Astrocyte of the hippocampus (primary cell): Measurements from ENCODE around the gene SLC6A5.
"Not testable (repeated sequence)": the region's sequence is repeated elsewhere in the genome, so short reads cannot be mapped to it uniquely, and the experiment has no call there.

Source experiments
- DNase-seq: peaks from one replicate; pipeline ENCODE4 v3.0.0; 2011; ENCODE audit warnings: low read depth, low spot score

SLC6A5 gene

DNA sequence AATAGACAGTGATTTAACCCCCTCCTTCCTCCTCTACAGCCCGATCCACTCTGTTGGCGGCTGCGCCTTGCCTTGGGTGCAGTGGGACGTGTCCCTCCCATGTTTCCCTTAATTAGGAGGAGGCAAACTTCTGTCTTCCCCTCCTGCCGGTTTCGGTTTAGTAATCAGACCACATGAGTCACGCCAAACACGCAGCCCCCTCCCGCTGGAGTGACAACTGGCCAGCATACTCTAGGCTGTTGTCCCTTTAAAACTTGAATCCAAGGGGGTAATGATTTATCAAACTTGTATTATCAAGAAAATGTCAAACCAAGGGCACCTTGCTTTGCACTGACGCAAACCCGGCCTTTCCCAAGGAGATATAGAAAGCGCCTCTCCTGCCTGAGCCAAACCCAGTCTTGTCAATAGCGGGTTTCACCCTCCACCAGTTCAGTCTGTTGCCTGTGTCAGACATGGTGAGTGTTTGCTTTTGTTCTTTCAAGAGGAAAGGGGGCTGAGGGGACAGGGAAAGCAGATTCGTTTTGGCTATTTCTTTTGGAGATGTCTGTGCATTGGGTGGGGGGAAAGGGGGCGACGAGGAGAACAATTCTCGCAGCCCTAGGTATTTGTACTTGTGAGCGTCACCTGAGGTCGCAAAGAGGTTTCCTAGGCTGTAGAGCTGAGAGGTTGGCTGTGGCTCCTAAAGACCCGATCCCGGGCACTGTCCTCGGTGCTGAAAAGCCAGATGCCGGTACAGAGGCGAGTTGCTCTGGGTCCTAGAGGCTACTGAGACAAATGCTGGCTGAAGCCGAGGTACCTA is at the start of gene SLC6A5:
TSS of gene SLC6A5 (plus strand) at position 388 of the 799 bp plus-strand sequence. CDS start at position 453, 65 bp downstream.
- peak; percentile 77 for DNase-seq

DNA sequence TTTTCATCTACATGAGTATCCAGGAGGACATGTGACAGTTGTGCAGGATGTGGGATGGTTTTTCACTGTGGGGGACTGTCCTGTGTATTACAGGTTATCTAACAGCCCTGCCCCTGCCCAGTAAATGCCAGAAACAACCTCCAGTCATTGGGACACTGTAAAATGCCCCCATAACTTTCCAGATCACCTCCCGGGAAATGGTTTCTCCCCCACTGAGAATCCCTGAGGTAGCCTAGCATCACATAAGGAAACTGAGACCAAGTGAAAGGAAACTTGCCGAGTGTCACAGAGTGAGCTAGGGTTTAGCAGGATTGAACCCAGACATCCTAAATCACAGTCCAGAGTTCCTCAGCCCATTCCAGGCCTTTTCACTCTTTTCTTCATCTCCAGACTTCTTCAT is 48.3 kb upstream of the SLC6A5 start:
- no peak for DNase-seq

DNA sequence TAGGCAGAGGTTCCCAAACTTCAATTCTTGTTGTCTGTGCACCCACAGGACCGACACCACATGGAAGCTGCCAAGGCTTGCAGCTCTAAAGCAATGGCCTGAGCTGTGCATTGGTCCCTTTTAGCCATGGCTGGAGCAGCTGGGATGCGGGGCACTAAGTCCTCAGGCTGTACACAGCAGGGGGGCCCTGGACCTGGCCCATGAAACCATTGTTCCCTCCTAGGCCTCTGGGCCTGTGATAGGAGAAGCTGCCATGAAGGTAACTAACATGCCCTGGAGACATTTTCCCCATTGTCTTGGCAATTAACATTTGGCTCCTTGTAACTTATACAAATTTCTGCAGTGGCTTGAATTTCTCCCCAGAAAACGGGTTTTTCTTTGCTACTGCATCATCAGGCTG is 43.6 kb upstream of the SLC6A5 start:
- no peak for DNase-seq

DNA sequence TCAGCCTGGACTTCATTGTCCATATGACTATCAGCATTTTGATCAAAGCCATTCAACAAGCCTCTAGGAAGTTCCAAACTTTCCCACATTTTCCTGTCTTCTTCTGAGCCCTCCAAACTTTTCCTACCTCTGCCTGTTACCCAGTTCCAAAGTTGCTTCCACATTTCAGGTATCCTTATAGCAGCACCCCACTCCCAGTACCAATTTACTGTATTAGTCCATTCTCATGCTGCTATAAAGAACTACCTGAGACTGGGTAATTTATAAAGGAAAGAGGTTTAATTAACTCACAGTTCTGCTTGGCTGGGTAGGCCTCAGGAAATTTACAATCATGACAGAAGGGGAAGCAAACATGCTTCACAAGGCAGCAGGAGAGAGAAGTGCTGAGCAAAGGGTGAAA is 43.0 kb upstream of the SLC6A5 start:
- not testable (repeated sequence) for DNase-seq

DNA sequence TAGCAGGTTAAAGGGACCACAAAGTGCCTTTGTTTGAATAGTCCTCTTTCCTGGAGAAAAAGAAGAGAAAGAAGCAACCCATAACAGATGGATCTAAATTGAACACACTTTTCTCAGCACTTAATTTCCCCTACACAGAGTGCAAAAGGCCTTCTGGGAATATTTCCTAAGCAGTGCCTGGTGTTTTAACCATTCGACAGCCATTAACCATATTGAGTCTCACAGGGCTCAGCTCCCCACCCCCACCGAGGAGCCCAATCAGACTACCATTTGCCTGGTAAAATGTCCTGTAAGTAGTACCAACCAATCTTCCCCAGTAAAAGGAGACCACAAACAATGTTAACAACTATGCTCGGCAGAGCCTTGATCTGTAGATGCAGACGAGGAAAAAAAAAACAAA is 40.7 kb upstream of the SLC6A5 start:
- DNase-seq, result no peak

DNA sequence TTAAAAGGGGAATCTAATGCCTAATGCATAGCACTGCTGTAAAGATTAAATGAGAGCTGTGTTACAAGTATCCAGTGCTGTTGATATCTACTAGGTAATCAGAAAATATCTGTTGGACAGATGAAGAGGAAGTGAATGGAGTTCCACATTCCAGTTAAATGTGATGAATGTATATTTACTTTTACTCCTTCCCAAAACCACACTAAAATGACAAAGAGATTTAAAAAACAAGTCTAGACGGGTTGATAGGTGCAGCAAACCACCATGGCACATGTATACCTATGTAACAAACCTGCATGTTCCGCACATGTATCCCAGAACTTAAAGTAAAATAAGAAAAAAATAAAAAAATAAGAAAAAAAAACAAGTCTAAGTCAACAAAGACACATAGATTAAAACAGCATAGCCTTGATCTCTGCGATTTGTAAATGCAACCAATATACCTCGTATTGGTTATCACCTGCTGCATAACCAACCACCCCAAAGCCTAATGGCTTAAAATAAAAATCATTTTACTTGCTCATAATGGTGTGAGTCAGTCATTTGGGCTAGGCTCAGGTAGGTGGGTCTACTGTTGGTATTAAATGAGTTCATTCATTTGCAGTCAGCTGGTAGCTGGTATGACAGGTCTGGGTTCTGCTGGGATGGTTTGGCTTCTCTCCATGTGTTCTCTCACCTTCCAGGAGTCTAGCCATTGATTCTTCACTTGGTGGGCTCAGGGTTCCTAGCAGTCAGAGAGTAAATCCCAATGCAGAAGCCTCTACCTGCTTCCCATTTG is 39.7 kb upstream of the SLC6A5 start:
- no peak for DNase-seq

DNA sequence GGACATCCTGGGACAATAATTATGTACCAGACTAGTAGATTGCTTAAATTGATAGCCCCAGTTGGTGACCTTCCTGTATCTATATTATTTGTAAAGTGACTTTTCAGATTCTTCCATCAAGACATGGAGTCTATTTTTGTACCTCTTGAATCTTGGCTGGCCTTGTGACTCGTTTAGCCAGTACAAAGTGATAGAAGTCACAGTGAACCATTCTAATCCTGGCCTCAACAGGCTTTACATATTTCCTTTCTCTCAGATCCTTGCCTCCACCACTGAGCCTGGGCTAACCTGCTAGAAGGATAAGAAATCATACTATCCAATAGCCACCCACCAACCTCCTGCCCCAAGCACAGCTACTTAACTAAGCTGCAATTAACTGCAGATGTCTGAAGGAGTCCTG is 37.5 kb upstream of the SLC6A5 start:
- DNase-seq, result no peak

DNA sequence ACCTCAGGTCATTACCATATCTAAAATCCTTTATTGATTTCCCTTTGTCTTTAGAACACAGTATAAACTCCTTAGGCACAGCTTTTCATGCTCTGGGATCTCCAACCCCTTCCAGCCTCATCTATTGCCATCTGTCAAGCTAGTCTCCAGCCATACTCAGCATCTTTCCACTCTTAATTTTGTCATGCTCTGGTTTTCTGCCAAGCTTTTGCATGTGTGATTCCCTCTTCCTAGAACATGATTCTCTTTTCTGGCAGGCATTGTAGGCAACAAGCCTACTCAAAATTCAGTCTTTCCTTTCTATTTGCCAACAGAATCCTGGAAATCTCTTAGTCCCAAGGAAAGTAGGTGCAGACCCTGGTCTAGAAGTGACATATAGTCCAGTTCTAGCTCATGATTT is 35.5 kb upstream of the SLC6A5 start:
- no peak for DNase-seq

DNA sequence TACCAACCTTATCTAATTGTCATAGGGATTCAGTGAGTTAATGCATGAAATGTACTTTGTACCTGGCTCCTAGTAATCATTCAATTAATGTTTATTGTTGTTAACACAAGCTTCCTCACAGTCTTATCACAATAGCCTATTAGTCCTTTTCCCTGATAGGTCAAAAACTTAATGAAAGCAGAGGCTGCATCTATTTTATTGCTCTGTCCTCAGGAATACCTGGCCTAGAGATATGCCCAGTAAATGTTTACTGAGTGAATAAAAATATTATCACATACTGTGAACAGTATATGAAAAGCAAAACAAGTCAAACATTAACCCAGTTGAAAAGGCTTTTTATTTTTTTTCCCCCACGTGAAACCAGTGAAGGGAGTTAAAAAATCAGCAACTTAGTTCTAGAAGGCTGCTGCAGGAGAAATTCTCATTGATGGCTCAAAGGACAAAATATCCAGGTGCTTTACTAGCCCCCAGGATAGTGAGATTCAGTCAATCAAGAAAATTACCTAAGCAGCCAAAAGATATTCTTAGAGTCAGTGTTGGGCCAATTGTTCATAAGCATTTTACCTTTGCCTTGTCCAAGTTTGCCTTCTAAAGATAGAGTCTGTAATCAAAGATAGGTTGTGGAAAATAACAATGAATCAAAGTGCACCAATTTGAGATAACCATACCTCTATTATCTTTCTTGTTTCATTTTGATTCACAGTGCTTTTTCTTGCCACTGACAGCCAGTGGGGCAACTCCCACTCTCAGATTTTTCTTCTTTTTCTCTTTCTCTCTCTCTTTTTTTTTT is 34.4 kb upstream of the SLC6A5 start:
- DNase-seq, result no peak

DNA sequence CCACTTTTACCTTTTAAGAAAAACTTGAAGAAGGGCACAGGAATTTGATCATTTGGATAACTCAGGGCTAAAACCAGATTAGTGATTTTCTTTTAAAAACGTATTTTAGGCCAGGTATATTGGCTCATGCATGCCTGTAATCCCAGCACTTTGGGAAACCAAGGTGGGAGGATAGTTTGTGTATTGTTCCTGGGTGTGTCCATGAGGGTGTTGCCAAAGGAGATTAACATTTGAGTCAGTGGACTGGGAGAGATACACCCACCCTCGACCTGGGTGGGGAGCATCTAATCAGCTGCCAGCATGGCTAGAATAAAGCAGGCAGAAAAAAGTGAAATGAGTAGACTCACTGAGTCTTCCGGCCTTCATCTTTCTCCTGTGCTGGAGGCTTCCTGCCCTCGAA is 33.3 kb upstream of the SLC6A5 start:
- DNase-seq, result not testable (repeated sequence)

DNA sequence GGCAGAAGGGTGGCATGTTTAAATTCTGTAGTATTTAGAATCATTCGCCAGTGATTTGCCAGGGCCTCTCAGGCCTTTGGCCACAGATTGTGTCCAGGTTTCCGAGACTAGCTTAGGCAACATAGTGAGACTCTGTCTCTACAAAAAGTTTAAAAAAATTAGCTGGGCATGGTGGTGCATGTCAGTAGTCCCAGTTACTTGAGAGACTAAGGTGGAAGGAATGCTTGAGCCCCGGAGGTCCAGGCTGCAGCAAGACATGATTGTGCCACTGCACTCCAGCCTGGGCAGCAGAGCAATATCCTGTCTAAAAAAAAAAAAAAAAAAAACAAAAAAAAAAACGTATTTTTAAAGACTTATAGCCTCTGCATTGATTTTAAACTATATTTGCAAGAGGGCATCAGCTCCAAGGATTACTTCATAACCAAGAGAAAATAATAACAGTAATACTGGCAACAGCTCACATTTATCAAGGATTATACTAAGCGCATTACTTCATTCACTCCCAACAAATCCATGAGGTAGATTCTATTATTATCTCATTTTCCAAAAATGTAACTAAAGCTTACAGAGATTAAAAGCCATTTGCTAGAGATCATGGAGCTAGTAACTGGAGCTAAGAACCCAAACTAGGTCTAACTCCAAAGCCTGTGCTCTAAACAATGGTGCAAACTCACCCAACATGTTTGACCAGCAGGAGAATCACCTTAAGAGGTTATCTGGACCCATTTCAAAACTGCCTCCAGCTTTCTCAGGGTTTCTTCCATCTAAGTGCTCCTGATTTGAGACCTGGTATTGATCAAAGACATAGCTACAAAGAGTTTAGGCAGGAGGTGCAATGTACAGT is 32.6 kb upstream of the SLC6A5 start:
- DNase-seq, result no peak

DNA sequence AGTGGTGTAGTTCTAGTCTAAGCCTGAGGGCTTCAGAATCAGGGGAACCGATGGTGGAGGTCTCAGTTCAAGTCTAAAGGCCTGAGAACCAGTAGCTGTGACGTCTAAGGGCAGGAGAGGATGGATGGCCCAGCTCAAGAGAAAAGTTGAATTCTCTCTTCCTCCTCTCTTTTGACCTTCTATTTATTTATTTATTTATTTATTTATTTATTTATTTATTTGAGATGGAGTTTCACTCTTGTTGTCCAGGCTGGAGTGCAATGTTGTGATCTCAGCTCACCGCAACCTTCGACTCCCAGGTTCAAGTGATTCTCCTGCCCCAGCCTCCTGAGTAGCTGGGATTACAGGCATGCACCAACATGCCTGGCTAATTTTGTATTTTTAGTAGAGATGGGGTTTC is 19.7 kb upstream of the SLC6A5 start:
- not testable (repeated sequence) for DNase-seq

DNA sequence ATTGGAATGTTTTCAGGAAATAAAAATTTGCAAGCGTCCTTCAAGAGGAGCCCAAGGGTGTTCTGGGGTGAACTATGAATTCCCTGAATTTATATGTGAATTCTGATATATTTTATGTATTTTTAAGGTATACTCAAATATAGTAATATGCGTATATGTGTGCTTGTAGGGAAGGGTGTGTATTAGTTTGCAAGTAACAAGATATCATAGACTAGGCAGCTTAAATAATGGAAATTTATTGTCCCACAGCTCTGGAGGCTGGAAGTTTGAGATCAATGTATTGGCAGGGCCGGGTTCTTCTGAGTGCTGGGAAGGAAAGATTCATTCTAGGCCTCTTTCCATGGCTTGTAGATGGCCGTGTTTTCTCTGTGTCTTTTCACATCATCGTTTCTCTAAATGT is 16.2 kb upstream of the SLC6A5 start:
- no peak for DNase-seq

DNA sequence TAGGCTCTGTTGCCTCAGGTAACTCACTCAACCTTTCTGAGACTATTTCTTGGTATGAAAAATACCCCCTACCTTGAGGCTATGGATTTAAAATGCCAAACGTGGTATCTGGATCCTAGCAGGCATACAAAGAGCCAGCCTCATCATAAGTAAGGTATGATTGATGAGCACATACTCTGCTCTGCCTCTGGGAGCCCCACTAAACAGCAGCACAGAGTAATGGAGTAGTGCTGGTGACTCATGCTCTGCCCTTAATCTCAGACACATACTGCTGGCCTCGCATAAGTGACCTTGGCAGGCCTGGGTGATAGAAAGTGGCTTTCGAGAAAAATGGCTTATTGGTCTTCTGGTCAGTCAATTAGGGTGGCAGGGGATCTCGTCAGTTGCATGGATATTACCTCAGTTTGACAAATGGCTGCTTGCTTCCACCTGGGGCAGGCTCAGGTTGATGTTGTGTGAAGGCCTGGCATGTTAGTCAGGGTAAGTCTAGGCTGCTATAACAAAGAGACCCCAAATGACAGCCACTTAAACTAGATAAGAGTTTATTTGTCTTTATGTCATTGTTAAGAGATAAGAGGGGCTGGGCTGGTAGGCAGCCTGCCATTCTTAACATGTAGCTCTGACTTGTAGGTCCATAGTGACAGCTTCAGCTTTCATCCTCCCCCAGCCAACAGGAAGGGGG is 15.2 kb upstream of the SLC6A5 start:
- no peak for DNase-seq

DNA sequence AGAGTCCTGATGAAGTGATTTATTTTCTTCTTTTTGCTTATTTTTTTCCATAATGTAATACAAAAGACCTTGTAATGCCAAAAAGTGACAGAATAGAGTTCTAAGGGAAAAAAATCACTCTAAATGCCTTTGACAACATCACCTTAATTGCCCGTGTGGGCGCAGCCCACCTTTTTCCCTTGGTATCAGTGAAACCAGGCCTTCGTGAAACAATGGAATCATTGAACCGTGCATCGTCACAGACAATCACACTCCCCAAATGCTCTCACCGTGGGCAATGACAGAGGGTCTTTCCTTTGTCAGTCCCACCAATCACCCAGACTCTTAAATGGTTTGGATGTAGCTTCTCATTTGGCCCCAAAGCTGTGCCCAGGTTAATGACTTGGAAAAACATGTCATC is 9.6 kb upstream of the SLC6A5 start:
- no peak for DNase-seq

DNA sequence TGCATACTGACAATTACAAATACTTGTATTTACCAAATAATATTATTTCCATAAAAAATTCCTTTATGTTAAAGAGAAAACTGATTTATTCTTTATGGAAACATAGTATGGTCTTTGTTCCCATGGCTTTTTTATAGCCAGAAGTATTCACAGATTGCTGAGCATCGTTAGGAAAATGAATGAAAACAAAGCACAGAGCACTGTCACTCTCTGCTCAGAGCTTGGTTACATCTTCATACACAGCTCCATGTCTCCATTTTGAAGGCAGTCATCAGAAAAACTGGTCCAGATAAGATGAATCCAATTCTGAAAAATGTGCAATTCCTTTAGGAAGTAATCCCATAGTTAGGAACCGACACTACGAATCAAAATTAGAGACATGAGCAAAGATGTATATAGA is 9.0 kb upstream of the SLC6A5 start:
- DNase-seq, result no peak

DNA sequence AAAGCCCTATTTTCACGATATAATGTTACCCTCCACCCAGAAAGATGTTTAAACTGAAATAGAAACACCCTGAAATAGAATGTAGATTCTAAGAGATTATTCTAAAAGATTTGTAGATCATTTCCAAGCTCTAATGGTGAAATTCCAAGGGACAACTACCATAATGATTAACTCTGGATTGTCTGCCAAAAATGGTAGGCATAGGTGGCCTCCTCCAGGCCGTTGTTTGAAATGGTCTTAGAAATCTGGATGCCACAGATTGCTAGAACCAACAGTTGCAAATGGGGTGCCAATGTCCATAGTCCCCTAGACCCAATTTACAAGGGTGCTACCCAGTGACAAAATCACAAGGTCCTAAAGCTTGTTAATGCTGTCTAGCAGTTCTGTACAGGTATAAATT is 6.7 kb upstream of the SLC6A5 start:
- DNase-seq, result no peak

DNA sequence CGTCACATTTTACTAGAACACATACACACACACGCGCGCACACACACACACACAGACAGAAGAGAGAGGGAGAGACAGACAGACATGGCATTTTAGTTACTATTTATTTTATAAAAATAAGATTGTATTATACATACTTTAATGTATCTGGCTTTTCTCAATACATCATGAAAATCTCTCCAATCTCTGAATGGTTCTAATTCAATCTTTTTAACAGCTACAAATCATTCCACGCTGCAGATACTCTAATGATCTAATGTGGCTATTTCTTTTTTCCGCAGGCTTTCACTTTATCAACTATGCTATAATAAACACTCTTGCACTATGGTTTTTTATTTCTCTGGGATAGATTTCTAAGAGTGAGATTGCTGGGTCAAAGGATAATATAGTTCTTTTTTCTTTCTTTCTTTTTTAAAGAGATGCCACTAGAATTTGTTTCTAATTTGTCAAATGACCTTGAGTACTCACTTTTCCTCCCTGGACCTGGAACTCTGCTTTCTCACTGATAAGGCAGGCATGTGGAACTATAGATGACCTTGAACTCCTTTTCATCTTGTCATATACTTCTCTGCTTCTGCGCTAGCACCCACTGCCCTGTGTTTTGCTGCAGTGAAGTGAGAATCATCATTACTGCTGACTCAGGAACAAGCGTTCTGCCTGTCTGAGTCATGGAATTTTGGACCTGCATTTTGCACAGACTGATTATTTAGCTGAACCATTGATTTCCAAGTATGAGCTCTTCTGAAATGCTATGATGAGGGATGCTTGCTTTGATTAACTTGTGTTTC is 4.9 kb upstream of the SLC6A5 start:
- DNase-seq, result no peak

DNA sequence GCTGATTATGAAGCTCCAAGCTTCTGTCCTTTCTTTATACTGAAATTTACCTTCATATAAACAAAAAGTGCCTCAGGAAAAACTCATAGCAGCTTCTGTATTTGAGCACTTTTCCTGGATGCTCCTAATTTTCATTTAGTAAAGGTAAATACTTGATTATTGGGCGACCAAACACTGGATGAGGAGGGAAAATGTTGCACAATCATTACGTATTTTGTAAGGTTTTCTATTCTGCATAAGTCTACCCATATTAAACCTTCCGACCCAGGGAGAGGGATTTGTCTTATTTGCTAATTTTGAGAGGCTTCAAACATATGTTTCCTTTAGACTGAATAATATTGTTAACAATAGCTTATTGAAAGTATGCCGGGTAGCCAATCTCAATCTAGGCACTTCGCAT is 4.3 kb upstream of the SLC6A5 start:
- no peak for DNase-seq
